ENCODE data around the gene ROCK2. TPM values are rescaled to one million over a fixed set of nuclear protein-coding genes. Genes with fewer than 3 reads are reported as not detected.

ROCK2 gene
- total and polyA plus RNA-seq, 5 donors from 2014 or later, result 8.6 to 20.6 (median 10.4) TPM

- DNase-seq, result no peak
- Histone ChIP-seq H3K27me3 (ENCODE audit: control insufficient read depth, insufficient read depth, low read length) (no peaks in the 10 kb centered on the region), H3K9me3 (ENCODE audit: control insufficient read depth in 2 of 2, low read length in 2 of 2) (no peaks in the 10 kb centered on the region), H3K4me3 (ENCODE audit: low read depth, low read length) (no peak overlapping the region), H3K27ac (ENCODE audit: insufficient read depth, low read length, poor library complexity, severe bottlenecking) (no peak overlapping the region), H3K36me3 (ENCODE audit: control insufficient read depth, insufficient read depth, low read length) (peaks cover 59% of the 10 kb centered on the region), H3K4me1 (ENCODE audit: control insufficient read depth, insufficient read depth, low read length, poor library complexity, severe bottlenecking) (no peaks in the 10 kb centered on the region)
- Mint-ChIP-seq H3K9me3 (no peaks in the 10 kb centered on the region), H3K27me3 (no peaks in the 10 kb centered on the region), H3K27ac (peak overlapping the region in 1 of 3 donors; percentile 6), H3K4me1 (peaks cover 7 to 12% (median 9%) of the 10 kb centered on the region in 4 donors), H3K36me3 (peaks cover 33% of the 10 kb centered on the region), H3K4me3 (no peak overlapping the region)
- no peak for ATAC-seq (ENCODE audit: low read depth in 2 of 2)
Measured at GRCh38 chr2:11201969-11202368, 142.5 kb downstream of the ROCK2 start.

- Mint-ChIP-seq H3K36me3 (peaks cover 33% of the 10 kb centered on the region), H3K27ac (no peak overlapping the region), H3K4me3 (no peak overlapping the region), H3K27me3 (no peaks in the 10 kb centered on the region), H3K9me3 (no peaks in the 10 kb centered on the region), H3K4me1 (peaks cover 7 to 16% (median 9%) of the 10 kb centered on the region in 4 donors)
- DNase-seq, result no peak
- H3K27ac ChIP-seq (ENCODE audit: insufficient read depth, low read length, poor library complexity, severe bottlenecking), result no peak overlapping the region
- no peaks in the 10 kb centered on the region for H3K9me3 ChIP-seq (ENCODE audit: control insufficient read depth in 2 of 2, low read length in 2 of 2)
- H3K36me3 ChIP-seq (ENCODE audit: control insufficient read depth, insufficient read depth, low read length), result peaks cover 70% of the 10 kb centered on the region
- no peaks in the 10 kb centered on the region for H3K27me3 ChIP-seq (ENCODE audit: control insufficient read depth, insufficient read depth, low read length)
- H3K4me1 ChIP-seq (ENCODE audit: control insufficient read depth, insufficient read depth, low read length, poor library complexity, severe bottlenecking), result no peaks in the 10 kb centered on the region
- no peak for ATAC-seq (ENCODE audit: low read depth in 2 of 2)
- no peak overlapping the region for H3K4me3 ChIP-seq (ENCODE audit: low read depth, low read length)
Measured at GRCh38 chr2:11200651-11201050, 143.8 kb downstream of the ROCK2 start.

DNA sequence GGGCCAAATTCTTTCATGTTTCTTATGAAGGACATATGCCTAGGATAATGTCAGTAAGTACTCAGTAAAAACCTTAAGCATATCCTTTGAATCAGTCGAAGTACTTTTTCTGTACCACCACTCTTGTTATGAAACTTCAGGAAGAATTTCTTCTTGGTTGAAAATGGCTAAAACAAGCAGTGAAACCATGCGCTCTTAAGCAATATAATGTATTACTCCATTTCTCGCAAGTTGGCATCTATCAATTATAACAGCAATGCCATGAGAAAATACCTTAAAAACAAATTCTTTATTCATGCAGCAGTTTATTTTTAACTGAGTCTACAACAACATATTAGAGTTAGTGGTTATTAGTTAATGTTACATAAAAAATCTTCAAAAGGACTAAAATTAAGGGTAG lies 148.2 kb downstream of the ROCK2 start:
- no peak for ATAC-seq (ENCODE audit: low read depth in 2 of 2)
- no peak for DNase-seq
- H3K4me1 ChIP-seq (ENCODE audit: control insufficient read depth, insufficient read depth, low read length, poor library complexity, severe bottlenecking), result no peaks in the 10 kb centered on the region
- no peaks in the 10 kb centered on the region for H3K27me3 ChIP-seq (ENCODE audit: control insufficient read depth, insufficient read depth, low read length)
- H3K4me3 ChIP-seq (ENCODE audit: low read depth, low read length), result no peak overlapping the region
- H3K27ac ChIP-seq (ENCODE audit: insufficient read depth, low read length, poor library complexity, severe bottlenecking), result no peak overlapping the region
- no peaks in the 10 kb centered on the region for H3K9me3 Mint-ChIP-seq
- H3K4me3 Mint-ChIP-seq, result no peak overlapping the region
- H3K9me3 ChIP-seq (ENCODE audit: control insufficient read depth in 2 of 2, low read length in 2 of 2), result no peaks in the 10 kb centered on the region
- peaks cover 21% of the 10 kb centered on the region for H3K36me3 Mint-ChIP-seq
- H3K27ac Mint-ChIP-seq, result no peak overlapping the region
- no peaks in the 10 kb centered on the region for H3K27me3 Mint-ChIP-seq
- peaks cover 0 to 4% (median 0%) of the 10 kb centered on the region in 4 donors for H3K4me1 Mint-ChIP-seq
- peaks cover 80% of the 10 kb centered on the region for H3K36me3 ChIP-seq (ENCODE audit: control insufficient read depth, insufficient read depth, low read length)

DNA sequence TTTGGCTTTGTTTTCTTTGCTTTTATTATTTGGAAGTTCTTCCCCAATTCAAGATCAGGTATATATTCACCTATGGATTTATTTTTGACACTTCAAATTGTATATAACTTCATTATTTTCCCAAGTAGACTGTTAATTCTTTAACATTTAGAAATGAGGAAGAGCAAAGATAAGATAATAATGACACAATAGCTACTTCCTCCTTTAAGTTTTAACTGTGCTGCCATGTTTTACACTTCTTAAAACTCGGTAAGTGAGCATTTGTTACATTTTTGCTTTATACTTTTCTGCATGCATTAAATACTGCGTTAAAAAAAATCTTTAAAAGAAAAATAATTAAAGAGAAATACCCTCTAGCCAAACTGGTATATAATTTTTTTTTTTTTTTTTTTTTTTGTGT lies 156.7 kb downstream of the ROCK2 start:
- Histone ChIP-seq H3K4me1 (ENCODE audit: control insufficient read depth, insufficient read depth, low read length, poor library complexity, severe bottlenecking) (no peaks in the 10 kb centered on the region), H3K36me3 (ENCODE audit: control insufficient read depth, insufficient read depth, low read length) (peaks cover 29% of the 10 kb centered on the region), H3K9me3 (ENCODE audit: control insufficient read depth in 2 of 2, low read length in 2 of 2) (no peaks in the 10 kb centered on the region), H3K27me3 (ENCODE audit: control insufficient read depth, insufficient read depth, low read length) (no peaks in the 10 kb centered on the region), H3K4me3 (ENCODE audit: low read depth, low read length) (no peak overlapping the region), H3K27ac (ENCODE audit: insufficient read depth, low read length, poor library complexity, severe bottlenecking) (no peak overlapping the region)
- Mint-ChIP-seq H3K27me3 (no peaks in the 10 kb centered on the region), H3K36me3 (peaks cover 37% of the 10 kb centered on the region), H3K27ac (peak overlapping the region in 1 of 3 donors; percentile 56), H3K4me1 (peaks cover 0 to 4% (median 0%) of the 10 kb centered on the region in 4 donors), H3K4me3 (no peak overlapping the region), H3K9me3 (no peaks in the 10 kb centered on the region)
- ATAC-seq (ENCODE audit: low read depth in 2 of 2) (no peak), DNase-seq (no peak)

DNA sequence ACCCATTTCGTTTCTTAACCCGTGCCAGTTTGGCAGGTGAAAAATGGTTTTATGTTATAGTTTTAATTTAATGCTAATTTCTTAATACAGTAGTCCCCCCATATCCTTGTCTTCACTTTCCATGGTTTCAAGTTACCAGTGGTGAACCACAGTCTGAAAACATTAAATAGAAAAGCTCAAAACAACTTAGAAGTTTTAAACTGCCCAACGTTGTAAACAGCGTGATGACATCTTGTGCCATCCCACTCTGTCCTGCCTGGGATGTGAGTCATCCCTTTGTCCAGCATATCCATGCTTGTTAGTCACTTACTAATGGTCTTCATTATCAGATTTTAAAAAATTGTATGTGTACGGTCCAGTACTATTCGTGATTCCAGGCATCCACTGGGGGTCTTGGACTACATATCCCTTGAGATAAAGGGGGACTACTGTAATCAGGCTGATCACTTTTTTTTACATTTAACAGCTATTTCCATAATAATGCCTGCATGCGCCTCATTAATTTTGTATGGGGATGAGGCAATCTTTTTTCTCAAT lies 157.3 kb downstream of the ROCK2 start:
- H3K4me3 Mint-ChIP-seq, result no peak overlapping the region
- no peaks in the 10 kb centered on the region for H3K27me3 Mint-ChIP-seq
- DNase-seq (no peak), ATAC-seq (ENCODE audit: low read depth in 2 of 2) (no peak)
- peaks cover 0 to 4% (median 0%) of the 10 kb centered on the region in 4 donors for H3K4me1 Mint-ChIP-seq
- Histone ChIP-seq H3K36me3 (ENCODE audit: control insufficient read depth, insufficient read depth, low read length) (peaks cover 24% of the 10 kb centered on the region), H3K9me3 (ENCODE audit: control insufficient read depth in 2 of 2, low read length in 2 of 2) (no peaks in the 10 kb centered on the region), H3K4me1 (ENCODE audit: control insufficient read depth, insufficient read depth, low read length, poor library complexity, severe bottlenecking) (no peaks in the 10 kb centered on the region), H3K27ac (ENCODE audit: insufficient read depth, low read length, poor library complexity, severe bottlenecking) (no peak overlapping the region), H3K4me3 (ENCODE audit: low read depth, low read length) (no peak overlapping the region), H3K27me3 (ENCODE audit: control insufficient read depth, insufficient read depth, low read length) (no peaks in the 10 kb centered on the region)
- H3K27ac Mint-ChIP-seq, result no peak overlapping the region
- H3K9me3 Mint-ChIP-seq, result no peaks in the 10 kb centered on the region
- peaks cover 37% of the 10 kb centered on the region for H3K36me3 Mint-ChIP-seq

DNA sequence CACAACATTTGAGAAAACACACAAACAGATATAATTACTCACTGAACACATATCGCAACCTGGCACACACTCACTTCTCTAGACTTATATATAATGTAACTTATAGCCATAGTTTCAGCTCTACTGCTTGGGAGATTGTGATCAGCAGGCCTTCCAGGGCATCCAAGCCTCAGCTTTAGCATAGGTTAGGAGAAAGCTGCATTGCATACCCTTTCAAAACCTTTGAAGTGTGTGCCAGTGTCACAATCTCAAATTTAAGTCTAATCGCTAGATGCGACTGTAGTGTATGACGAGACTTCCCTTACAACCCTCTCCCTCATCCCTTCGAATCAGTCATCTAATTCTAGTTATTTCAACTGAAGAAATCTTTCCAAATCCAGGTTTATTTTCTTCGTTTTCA lies 158.3 kb downstream of the ROCK2 start:
- Mint-ChIP-seq H3K36me3 (peaks cover 34% of the 10 kb centered on the region), H3K27me3 (no peaks in the 10 kb centered on the region), H3K9me3 (no peaks in the 10 kb centered on the region), H3K27ac (no peak overlapping the region), H3K4me1 (peaks cover 0 to 4% (median 0%) of the 10 kb centered on the region in 4 donors), H3K4me3 (no peak overlapping the region)
- DNase-seq, result no peak
- Histone ChIP-seq H3K27ac (ENCODE audit: insufficient read depth, low read length, poor library complexity, severe bottlenecking) (no peak overlapping the region), H3K27me3 (ENCODE audit: control insufficient read depth, insufficient read depth, low read length) (no peaks in the 10 kb centered on the region), H3K4me3 (ENCODE audit: low read depth, low read length) (no peak overlapping the region), H3K9me3 (ENCODE audit: control insufficient read depth in 2 of 2, low read length in 2 of 2) (no peaks in the 10 kb centered on the region), H3K36me3 (ENCODE audit: control insufficient read depth, insufficient read depth, low read length) (peaks cover 21% of the 10 kb centered on the region), H3K4me1 (ENCODE audit: control insufficient read depth, insufficient read depth, low read length, poor library complexity, severe bottlenecking) (no peaks in the 10 kb centered on the region)
- no peak for ATAC-seq (ENCODE audit: low read depth in 2 of 2)

DNA sequence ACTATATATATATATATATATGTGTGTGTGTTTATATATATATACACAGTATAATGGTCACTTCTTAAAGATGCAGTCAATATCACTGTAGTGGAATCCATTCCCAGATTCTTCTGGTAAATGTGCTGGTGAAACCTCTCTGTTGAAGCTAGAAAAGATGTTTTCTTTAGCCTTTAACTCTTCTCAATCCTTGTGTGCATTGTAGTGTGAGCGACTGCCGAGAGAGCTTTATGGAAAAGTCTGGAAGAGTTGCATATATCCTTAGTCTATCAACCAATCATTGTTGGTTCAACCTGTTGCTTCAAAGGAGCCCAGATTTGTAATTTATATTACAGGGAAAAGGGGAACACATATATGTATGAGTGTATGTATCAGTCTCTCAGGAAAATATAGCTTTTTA lies 161.5 kb downstream of the ROCK2 start:
- Mint-ChIP-seq H3K27ac (no peak overlapping the region), H3K4me3 (no peak overlapping the region), H3K4me1 (peaks cover 0 to 4% (median 0%) of the 10 kb centered on the region in 4 donors), H3K27me3 (no peaks in the 10 kb centered on the region), H3K9me3 (no peaks in the 10 kb centered on the region), H3K36me3 (peaks cover 23% of the 10 kb centered on the region)
- DNase-seq (no peak), ATAC-seq (ENCODE audit: low read depth in 2 of 2) (no peak)
- no peaks in the 10 kb centered on the region for H3K4me1 ChIP-seq (ENCODE audit: control insufficient read depth, insufficient read depth, low read length, poor library complexity, severe bottlenecking)
- H3K36me3 ChIP-seq (ENCODE audit: control insufficient read depth, insufficient read depth, low read length), result peaks cover 27% of the 10 kb centered on the region
- H3K4me3 ChIP-seq (ENCODE audit: low read depth, low read length), result no peak overlapping the region
- H3K9me3 ChIP-seq (ENCODE audit: control insufficient read depth in 2 of 2, low read length in 2 of 2), result no peaks in the 10 kb centered on the region
- H3K27me3 ChIP-seq (ENCODE audit: control insufficient read depth, insufficient read depth, low read length), result no peaks in the 10 kb centered on the region
- no peak overlapping the region for H3K27ac ChIP-seq (ENCODE audit: insufficient read depth, low read length, poor library complexity, severe bottlenecking)

- Histone ChIP-seq H3K27me3 (ENCODE audit: control insufficient read depth, insufficient read depth, low read length) (no peaks in the 10 kb centered on the region), H3K36me3 (ENCODE audit: control insufficient read depth, insufficient read depth, low read length) (peaks cover 34% of the 10 kb centered on the region), H3K9me3 (ENCODE audit: control insufficient read depth in 2 of 2, low read length in 2 of 2) (no peaks in the 10 kb centered on the region), H3K4me1 (ENCODE audit: control insufficient read depth, insufficient read depth, low read length, poor library complexity, severe bottlenecking) (no peaks in the 10 kb centered on the region), H3K27ac (ENCODE audit: insufficient read depth, low read length, poor library complexity, severe bottlenecking) (no peak overlapping the region), H3K4me3 (ENCODE audit: low read depth, low read length) (no peak overlapping the region)
- Mint-ChIP-seq H3K4me3 (no peak overlapping the region), H3K27ac (no peak overlapping the region), H3K36me3 (peaks cover 21% of the 10 kb centered on the region), H3K27me3 (no peaks in the 10 kb centered on the region), H3K4me1 (peaks cover 2 to 6% (median 3%) of the 10 kb centered on the region in 4 donors), H3K9me3 (no peaks in the 10 kb centered on the region)
- ATAC-seq (ENCODE audit: low read depth in 2 of 2) (no peak), DNase-seq (no peak)
Measured at GRCh38 chr2:11180653-11181052, 163.8 kb downstream of the ROCK2 start.
